Right lobe of liver (tissue), 6 donors: ENCODE data around the gene IGF2BP2. TPM values are rescaled to one million over a fixed set of nuclear protein-coding genes. Genes with fewer than 3 reads are reported as not detected.
"Not testable (repeated sequence)": the region's sequence is repeated elsewhere in the genome, so short reads cannot be mapped to it uniquely, and the experiment has no call there.

Experiments
- ATAC-seq, 4 donors: fragments of 200-7000 bp; cut with Tn5 transposase; one replicate each; pipeline ENCODE4 v1.9.1; 2020; ENCODE audit warnings: mild to moderate bottlenecking in 4 of 4, moderate library complexity in 4 of 4
- DNase-seq, 3 donors: peaks; one replicate each; pipeline ENCODE4 v3.0.0-alpha.2; 2020
- H3K27ac ChIP-seq, 3 donors: fragments of 200-600 bp; one replicate each; pipeline ENCODE4 v1.8.0; 2022
- H3K27me3 ChIP-seq, 2 donors: fragments of 200-600 bp; one replicate each; pipeline ENCODE4 v1.8.0; 2022
- H3K36me3 ChIP-seq, 4 donors: fragments of 200-600 bp; sonication (generic) in 1 of 4; one replicate each; pipeline versions ENCODE4 v1.5.1 to v1.8.0; 2017 to 2022; ENCODE audit warnings: control low read depth in 1 of 4
- H3K4me1 ChIP-seq, 4 donors: fragments of 200-600 bp; sonication (generic) in 1 of 4; one replicate each; pipeline versions ENCODE4 v1.5.1 to v1.8.0; 2017 to 2022; ENCODE audit warnings: control low read depth in 1 of 4
- H3K4me3 ChIP-seq, 3 donors: fragments of 200-600 bp; one replicate each; pipeline ENCODE4 v1.8.0; 2022
- H3K9me3 ChIP-seq, 4 donors: fragments of 200-600 bp; sonication (generic) in 1 of 4; one replicate each; pipeline versions ENCODE4 v1.5.1 to v1.8.0; 2017 to 2022; ENCODE audit warnings: control low read depth in 1 of 4
- CTCF ChIP-seq, 4 donors: fragments of 200-600 bp in 3 of 4; fragments of 450-650 bp in 1 of 4; IDR thresholded peaks; one replicate each; pipeline versions ENCODE4 v1.5.1 to v1.8.0; 2016 to 2022; ENCODE audit warnings: antibody characterized with exemption in 4 of 4, mild to moderate bottlenecking in 2 of 4
- POLR2A ChIP-seq: fragments of 450-650 bp; IDR thresholded peaks from one replicate; pipeline ENCODE4 v1.6.1; 2017; ENCODE audit warnings: antibody characterized with exemption, mild to moderate bottlenecking
- WGBS: methylation state at CpG from one replicate; pipeline ENCODE4 v1.1.6; 2018; ENCODE audit warnings: low coverage, low lambda C conversion rate; ENCODE audit not compliant: insufficient coverage; ENCODE audit errors: missing lambda C conversion rate; 5-methylcytosine and 5-hydroxymethylcytosine counted together
- intact Hi-C, 2 donors: fragments of 100-400 bp; cut with DNase I; formaldehyde crosslinking; loops; one replicate each; pipeline versions ENCODE4 v1.11.2 to v1.14.1; 2022
- total RNA-seq, 6 experiments: library from RNA; depleted of rRNA in 2 of 6; stranded (reverse); fragments of >200 nt in 2 of 6; fragmentation: NEBNext Ultra II Directional in 3 of 6; extraction: Animal tissue kit (Norgen Biotek cat#: 25700) in 3 of 6; gene quantifications; one replicate each; pipeline versions ENCODE4 v1.1.0 to v1.2.4, GENCODE V29; 2016 to 2023
- donor health status: DM: no; HTN: yes; CAD: no.
- donor health status: DM: no; HTN: no; CAD: no.
- donor health status: DM: no; HTN: no; CAD: no.
- donor health status: DM: no; HTN: yes; CAD: no.
- donor health status: DM: no; HTN: yes; CAD: no.

The IGF2BP2 gene
- total RNA-seq, 6 experiments from 2014 or later: 0.99 to 3.0 (median 1.8) TPM

GRCh38 chr3:185807445-185808068 is 17.3 kb downstream of the IGF2BP2 start:
- H3K9me3 ChIP-seq: no peaks in the 10 kb centered on the region
- no peaks in the 10 kb centered on the region for H3K4me1 ChIP-seq
- TF ChIP-seq POLR2A: no peak
- no peak for TF ChIP-seq CTCF (IDR thresholded peaks at IDR 0.05)
- no peak overlapping the region for H3K27ac ChIP-seq
- DNase-seq (no peak), ATAC-seq (no peak)
- 78% methylated on average over 3 of the region's 3 CpGs for WGBS
- no peak overlapping the region for H3K4me3 ChIP-seq
- H3K36me3 ChIP-seq: no peaks in the 10 kb centered on the region
- intact Hi-C loops: no loop called here
- no peaks in the 10 kb centered on the region for H3K27me3 ChIP-seq

GRCh38 chr3:185798831-185799110 is 26.1 kb downstream of the IGF2BP2 start:
- H3K4me1 ChIP-seq, DNase-seq, H3K36me3 ChIP-seq, H3K27me3 ChIP-seq, intact Hi-C loops, H3K9me3 ChIP-seq, H3K4me3 ChIP-seq, ATAC-seq, H3K27ac ChIP-seq: not testable (repeated sequence)
- 77% methylated on average over 4 of the region's 6 CpGs for WGBS

- Histone ChIP-seq H3K9me3 (no peaks in the 10 kb centered on the region), H3K4me1 (peaks cover 0 to 5% (median 0%) of the 10 kb centered on the region in 4 donors), H3K36me3 (no peaks in the 10 kb centered on the region), H3K27ac (no peak overlapping the region), H3K4me3 (no peak overlapping the region), H3K27me3 (peaks cover 0 to 6% of the 10 kb centered on the region in 2 donors)
- no peak for TF ChIP-seq POLR2A
- no peak for TF ChIP-seq CTCF (IDR thresholded peaks at IDR 0.05)
- 59% methylated on average over 5 of the region's 8 CpGs for WGBS
- DNase-seq: no peak
- intact Hi-C loops: no loop called here
- no peak for ATAC-seq
These were observed 26.6 kb downstream of the IGF2BP2 start for GRCh38 chr3:185797993-185798830.

- Histone ChIP-seq H3K4me3 (no peak overlapping the region), H3K9me3 (no peaks in the 10 kb centered on the region), H3K27me3 (peaks cover 0 to 6% of the 10 kb centered on the region in 2 donors), H3K4me1 (peaks cover 0 to 5% (median 0%) of the 10 kb centered on the region in 4 donors), H3K27ac (no peak overlapping the region), H3K36me3 (no peaks in the 10 kb centered on the region)
- DNase-seq (no peak), ATAC-seq (no peak)
- WGBS: 63% methylated on average over 5 of the region's 8 CpGs
- TF ChIP-seq CTCF (IDR thresholded peaks at IDR 0.05): no peak
- no peak for TF ChIP-seq POLR2A
- intact Hi-C loops: no loop called here
These were observed 27.5 kb downstream of the IGF2BP2 start for GRCh38 chr3:185797108-185797881.
